Measurements from ENCODE around the gene TNRC18.

DNA sequence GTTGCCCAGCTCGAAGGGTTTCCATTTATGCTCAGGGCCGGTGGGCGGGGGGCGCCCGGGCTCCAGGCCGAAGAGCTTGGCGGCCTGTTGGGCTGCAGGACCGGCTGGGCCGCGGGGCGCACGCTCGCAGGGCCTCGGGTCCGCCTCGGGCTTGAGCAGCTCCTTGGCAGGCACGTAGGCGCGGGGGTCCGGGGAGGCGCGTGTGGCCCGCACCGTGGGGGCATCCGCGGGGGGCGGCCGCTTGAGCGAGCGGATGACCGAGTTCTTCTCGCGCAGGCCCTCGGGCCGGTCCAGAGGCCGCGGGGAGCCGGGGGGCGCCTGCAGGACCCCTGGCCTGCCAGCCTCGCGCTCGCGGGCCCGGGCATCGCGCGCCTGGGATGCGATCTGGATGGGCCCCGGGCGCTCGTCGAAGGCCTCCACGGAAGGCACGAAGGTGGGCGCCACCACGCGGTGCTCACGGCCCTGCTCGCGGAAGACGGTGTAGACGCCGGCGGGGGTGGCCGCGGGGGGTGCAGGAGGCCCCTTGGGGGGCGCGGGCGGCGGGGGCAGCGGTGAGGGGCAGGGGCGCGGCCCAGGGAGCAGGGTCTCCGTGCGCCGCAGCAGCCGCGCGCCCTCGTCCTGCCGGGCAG, 35.2 kb downstream of the TNRC18 start:
- TF ChIP-seq CTCF (IDR thresholded peaks at IDR 0.05; ENCODE audit: extremely low read depth in 1 of 2, insufficient read depth in 1 of 2, low read depth in 1 of 2, low read length in 2 of 2) (no peak), POLR2AphosphoS5 (IDR thresholded peaks at IDR 0.05; ENCODE audit: insufficient read depth, low read depth, low read length) (no peak), POLR2A (IDR thresholded peaks at IDR 0.05; ENCODE audit: low read depth, low read length) (no peak)
- TF ChIP-seq, protein P1, sequence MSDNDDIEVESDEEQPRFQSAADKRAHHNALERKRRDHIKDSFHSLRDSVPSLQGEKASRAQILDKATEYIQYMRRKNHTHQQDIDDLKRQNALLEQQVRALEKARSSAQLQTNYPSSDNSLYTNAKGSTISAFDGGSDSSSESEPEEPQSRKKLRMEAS (IDR thresholded peaks at IDR 0.05; ENCODE audit: insufficient read depth, insufficient read length): no peak
